Measurements from ENCODE around the gene UBB.
"Not testable (repeated sequence)": the region's sequence is repeated elsewhere in the genome, so short reads cannot be mapped to it uniquely, and the experiment has no call there.

UBB gene

GRCh38 chr17:16381496-16381820 is 567 bp downstream of the UBB start:
- peak overlapping the region; percentile 44; the same call in 1 of the 2 replicates for H2AFZ ChIP-seq (ENCODE audit: low read length)
- peak overlapping the region; percentile 76 for H3K4me3 ChIP-seq (ENCODE audit: low read length)
- H3K36me3 ChIP-seq (replicated peaks; ENCODE audit: insufficient read depth, low read length), result no peaks in the 10 kb centered on the region; the same call in 1 of the 2 replicates
- DNase-seq, result no peak
- H3K4me2 ChIP-seq (ENCODE audit: low read depth, low read length), result peak overlapping the region; percentile 42
- H3K27ac ChIP-seq (ENCODE audit: low read length), result peak overlapping the region; percentile 79; the same call in 1 of the 2 replicates
- TF ChIP-seq EZH2phosphoT487 (IDR thresholded peaks at IDR 0.05; ENCODE audit: low read length), result no peak
- peaks cover 14% of the 10 kb centered on the region; the same call in 1 of the 2 replicates for H3F3A ChIP-seq (ENCODE audit: insufficient read depth, low read length)
- peak overlapping the region; percentile 75 for H3K9ac ChIP-seq (ENCODE audit: low read length)
- no peaks in the 10 kb centered on the region for H3K4me1 ChIP-seq (ENCODE audit: low read length)
- H4K20me1 ChIP-seq (ENCODE audit: insufficient read depth, low read length), result no peaks in the 10 kb centered on the region
- H3K79me2 ChIP-seq (ENCODE audit: low read length), result peaks cover 12% of the 10 kb centered on the region
- no peaks in the 10 kb centered on the region for H3K27me3 ChIP-seq (replicated peaks; ENCODE audit: insufficient read depth, low read length)
- H3K9me3 ChIP-seq (replicated peaks; ENCODE audit: insufficient read depth, low read length), result no peaks in the 10 kb centered on the region
- no peaks in the 10 kb centered on the region for H3K9me2 ChIP-seq (replicated peaks; ENCODE audit: insufficient read depth, low read length)

- H3K4me3 ChIP-seq (ENCODE audit: low read length), result no peak overlapping the region
- H3F3A ChIP-seq (ENCODE audit: insufficient read depth, low read length), result peaks cover 14% of the 10 kb centered on the region; the same call in 1 of the 2 replicates
- no peaks in the 10 kb centered on the region for H3K27me3 ChIP-seq (replicated peaks; ENCODE audit: insufficient read depth, low read length)
- DNase-seq, result no peak
- H3K4me1 ChIP-seq (ENCODE audit: low read length), result no peaks in the 10 kb centered on the region
- no peak overlapping the region for H2AFZ ChIP-seq (ENCODE audit: low read length)
- H3K9me2 ChIP-seq (replicated peaks; ENCODE audit: insufficient read depth, low read length), result no peaks in the 10 kb centered on the region
- H4K20me1 ChIP-seq (ENCODE audit: insufficient read depth, low read length), result no peaks in the 10 kb centered on the region
- H3K9ac ChIP-seq (ENCODE audit: low read length), result no peak overlapping the region
- H3K9me3 ChIP-seq (replicated peaks; ENCODE audit: insufficient read depth, low read length), result no peaks in the 10 kb centered on the region
- H3K4me2 ChIP-seq (ENCODE audit: low read depth, low read length), result no peak overlapping the region
- TF ChIP-seq CTCF (IDR thresholded peaks at IDR 0.05; ENCODE audit: low read length), result no peak
- TF ChIP-seq EZH2 (optimal IDR thresholded peaks at IDR 0.05; ENCODE audit: low read depth, low read length), result no peak
- no peak for TF ChIP-seq EZH2phosphoT487 (IDR thresholded peaks at IDR 0.05; ENCODE audit: low read length)
- no peaks in the 10 kb centered on the region; the same call in 1 of the 2 replicates for H3K36me3 ChIP-seq (replicated peaks; ENCODE audit: insufficient read depth, low read length)
- H3K27ac ChIP-seq (ENCODE audit: low read length), result no peak overlapping the region
- H3K79me2 ChIP-seq (ENCODE audit: low read length), result peaks cover 12% of the 10 kb centered on the region
Measured at GRCh38 chr17:16383216-16383615, 2.3 kb downstream of the UBB start.

GRCh38 chr17:16383772-16384287 is 2.9 kb downstream of the UBB start:
- H3K27me3 ChIP-seq (replicated peaks; ENCODE audit: insufficient read depth, low read length), result no peaks in the 10 kb centered on the region
- no peak for DNase-seq
- no peaks in the 10 kb centered on the region for H3K9me2 ChIP-seq (replicated peaks; ENCODE audit: insufficient read depth, low read length)
- TF ChIP-seq EZH2phosphoT487 (IDR thresholded peaks at IDR 0.05; ENCODE audit: low read length) (no peak), CTCF (IDR thresholded peaks at IDR 0.05; ENCODE audit: low read length) (no peak), EZH2 (optimal IDR thresholded peaks at IDR 0.05; ENCODE audit: low read depth, low read length) (no peak)
- H2AFZ ChIP-seq (ENCODE audit: low read length), result no peak overlapping the region
- no peak overlapping the region for H3K4me3 ChIP-seq (ENCODE audit: low read length)
- no peak overlapping the region for H3K4me2 ChIP-seq (ENCODE audit: low read depth, low read length)
- H3K4me1 ChIP-seq (ENCODE audit: low read length), result no peaks in the 10 kb centered on the region
- H3K36me3 ChIP-seq (replicated peaks; ENCODE audit: insufficient read depth, low read length), result no peaks in the 10 kb centered on the region; the same call in 1 of the 2 replicates
- H3K9me3 ChIP-seq (replicated peaks; ENCODE audit: insufficient read depth, low read length), result no peaks in the 10 kb centered on the region
- no peak overlapping the region for H3K9ac ChIP-seq (ENCODE audit: low read length)
- peaks cover 12% of the 10 kb centered on the region for H3K79me2 ChIP-seq (ENCODE audit: low read length)
- H3K27ac ChIP-seq (ENCODE audit: low read length), result no peak overlapping the region
- peaks cover 14% of the 10 kb centered on the region; the same call in 1 of the 2 replicates for H3F3A ChIP-seq (ENCODE audit: insufficient read depth, low read length)
- no peaks in the 10 kb centered on the region for H4K20me1 ChIP-seq (ENCODE audit: insufficient read depth, low read length)

DNA sequence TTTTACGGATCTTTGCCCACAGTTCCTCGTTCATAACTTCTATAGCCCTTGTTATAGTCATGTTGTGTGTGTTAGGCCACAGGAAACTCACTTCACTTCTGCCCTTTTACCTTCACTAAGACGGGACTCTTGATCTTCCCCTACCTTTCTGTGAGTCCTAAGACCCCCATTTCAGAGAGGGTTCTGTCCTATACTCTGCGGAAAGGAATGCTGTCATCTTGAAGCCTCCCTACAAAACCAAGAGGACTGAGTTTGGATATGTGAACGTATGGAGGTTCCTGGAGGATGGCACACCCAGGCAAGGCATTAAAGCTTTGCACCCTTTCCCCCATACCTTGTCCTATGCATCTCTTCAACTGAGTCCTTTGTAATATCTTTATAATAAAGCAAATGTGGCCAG is 3.7 kb downstream of the UBB start:
- TF ChIP-seq EZH2 (optimal IDR thresholded peaks at IDR 0.05; ENCODE audit: low read depth, low read length) (no peak), EZH2phosphoT487 (IDR thresholded peaks at IDR 0.05; ENCODE audit: low read length) (no peak), CTCF (IDR thresholded peaks at IDR 0.05; ENCODE audit: low read length) (no peak)
- no peak overlapping the region for H3K4me2 ChIP-seq (ENCODE audit: low read depth, low read length)

GRCh38 chr17:16386126-16386507 is 5.2 kb downstream of the UBB start:
- Histone ChIP-seq H3K9ac (ENCODE audit: low read length) (peak overlapping the region; percentile 35; the same call in 1 of the 2 replicates), H3K4me2 (ENCODE audit: low read depth, low read length) (peak overlapping the region; percentile 77; the same call in 1 of the 2 replicates)

More for the DNA sequence above, 3.7 kb downstream of the UBB start:
- H3K27me3 ChIP-seq (replicated peaks; ENCODE audit: insufficient read depth, low read length), result no peaks in the 10 kb centered on the region
- H3K9me2 ChIP-seq (replicated peaks; ENCODE audit: insufficient read depth, low read length), result no peaks in the 10 kb centered on the region
- H4K20me1 ChIP-seq (ENCODE audit: insufficient read depth, low read length), result no peaks in the 10 kb centered on the region
- DNase-seq, result no peak
- H3K27ac ChIP-seq (ENCODE audit: low read length), result no peak overlapping the region
- no peak overlapping the region for H3K9ac ChIP-seq (ENCODE audit: low read length)
- peaks cover 14% of the 10 kb centered on the region; the same call in 1 of the 2 replicates for H3F3A ChIP-seq (ENCODE audit: insufficient read depth, low read length)
- H3K79me2 ChIP-seq (ENCODE audit: low read length), result peaks cover 12% of the 10 kb centered on the region
- no peaks in the 10 kb centered on the region for H3K4me1 ChIP-seq (ENCODE audit: low read length)
- no peak overlapping the region for H3K4me3 ChIP-seq (ENCODE audit: low read length)
- H2AFZ ChIP-seq (ENCODE audit: low read length), result no peak overlapping the region
- H3K36me3 ChIP-seq (replicated peaks; ENCODE audit: insufficient read depth, low read length), result no peaks in the 10 kb centered on the region; the same call in 1 of the 2 replicates
- H3K9me3 ChIP-seq (replicated peaks; ENCODE audit: insufficient read depth, low read length), result no peaks in the 10 kb centered on the region

More at GRCh38 chr17:16386126-16386507, 5.2 kb downstream of the UBB start:
- not testable (repeated sequence) for DNase-seq; H3K9me2 ChIP-seq (replicated peaks; ENCODE audit: insufficient read depth, low read length); H3K36me3 ChIP-seq (replicated peaks; ENCODE audit: insufficient read depth, low read length); H3K79me2 ChIP-seq (ENCODE audit: low read length); H3K9me3 ChIP-seq (replicated peaks; ENCODE audit: insufficient read depth, low read length); H4K20me1 ChIP-seq (ENCODE audit: insufficient read depth, low read length); H3K4me1 ChIP-seq (ENCODE audit: low read length); H3K27ac ChIP-seq (ENCODE audit: low read length); H3K27me3 ChIP-seq (replicated peaks; ENCODE audit: insufficient read depth, low read length)
- peak overlapping the region; percentile 61 for H3K4me3 ChIP-seq (ENCODE audit: low read length)
- H2AFZ ChIP-seq (ENCODE audit: low read length), result peak overlapping the region; percentile 87
- peaks cover 14% of the 10 kb centered on the region; the same call in 1 of the 2 replicates for H3F3A ChIP-seq (ENCODE audit: insufficient read depth, low read length)
